ENCODE data around the gene CACNA2D3.

Gene CACNA2D3

GRCh38 chr3:54344601-54345231 lies 222.4 kb downstream of the CACNA2D3 start:
- DNase-seq, result no peak

GRCh38 chr3:54345847-54346375 lies 223.6 kb downstream of the CACNA2D3 start:
- no peak for DNase-seq

DNA sequence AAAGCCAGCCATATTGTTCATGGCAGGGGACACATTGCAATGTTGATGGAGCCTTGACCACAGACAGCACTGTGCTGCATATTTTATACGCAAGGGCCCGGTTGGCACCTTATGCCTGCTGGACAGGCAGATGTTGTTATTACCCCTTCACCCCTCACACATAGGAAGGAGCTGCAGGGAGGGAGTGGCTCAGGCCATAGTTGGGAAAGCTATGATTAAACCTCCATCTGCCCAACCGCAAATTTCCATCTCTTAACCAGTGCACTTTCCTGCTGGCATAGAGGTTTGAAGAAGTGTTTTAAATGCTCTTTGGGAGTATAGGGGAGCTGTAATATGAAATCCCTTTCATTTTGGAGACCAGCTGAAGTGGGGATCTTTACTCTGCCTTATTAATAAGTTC lies 224.7 kb downstream of the CACNA2D3 start:
- peak in 1 of 2 experiments; percentile 40 for DNase-seq

DNA sequence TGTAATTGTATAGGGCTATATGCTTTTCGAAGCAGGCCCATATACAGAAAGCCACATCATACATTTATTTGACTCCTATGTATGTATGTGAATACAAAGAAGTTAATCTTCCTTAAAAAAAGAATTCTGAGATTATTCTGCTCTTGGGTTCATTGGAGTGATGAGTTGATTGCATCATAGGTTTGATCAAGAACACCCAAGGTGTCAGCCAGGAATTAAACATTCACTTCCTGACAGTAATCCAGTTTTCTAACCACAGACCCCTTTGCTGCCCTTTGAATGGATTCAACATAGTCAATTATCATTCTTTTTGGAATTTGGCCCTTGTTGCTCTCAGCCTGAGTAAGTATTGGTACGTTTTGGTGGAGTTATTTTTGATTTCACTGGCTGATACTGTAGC lies 225.6 kb downstream of the CACNA2D3 start:
- no peak for DNase-seq

DNA sequence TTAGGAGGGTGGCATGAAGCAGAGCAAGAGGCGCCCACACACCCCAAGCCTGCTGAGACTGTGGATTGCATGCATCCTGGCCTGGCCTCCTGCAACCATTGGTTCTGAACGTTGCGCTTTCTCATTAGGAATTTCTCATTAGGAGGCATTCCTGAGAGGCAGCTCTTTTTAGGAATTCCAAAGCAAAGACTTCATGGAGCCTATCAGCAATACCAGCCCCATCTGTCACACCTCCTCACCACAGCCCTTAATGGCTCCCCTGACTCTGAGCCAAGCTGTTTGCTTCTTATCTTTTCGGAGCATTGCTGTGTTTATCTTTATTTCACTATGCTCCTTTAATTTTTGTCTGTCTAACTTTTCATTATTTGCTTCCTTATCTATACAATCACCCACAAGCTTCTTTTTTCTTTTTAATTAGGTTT lies 226.9 kb downstream of the CACNA2D3 start:
- no peak for DNase-seq

DNA sequence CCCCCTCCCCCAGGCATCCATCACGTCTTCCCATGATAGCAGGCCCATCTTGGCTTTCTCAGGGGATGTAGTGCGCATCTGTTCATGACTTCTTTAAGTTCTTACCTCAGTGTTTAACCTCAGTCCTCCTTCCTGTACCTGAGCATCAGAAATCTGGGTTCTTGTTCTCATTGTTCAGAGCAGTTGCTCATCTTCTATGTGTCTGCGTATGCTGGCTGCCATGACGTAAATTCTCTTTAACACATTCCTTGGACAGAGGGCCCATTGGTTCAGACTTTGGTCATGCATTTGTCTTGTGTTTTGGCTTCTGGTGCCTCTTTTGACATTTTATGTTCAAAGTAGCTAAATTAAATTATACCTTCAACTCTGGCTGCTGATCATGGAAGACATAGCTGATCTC lies 227.3 kb downstream of the CACNA2D3 start:
- DNase-seq, result no peak

GRCh38 chr3:54353546-54353945 lies 231.2 kb downstream of the CACNA2D3 start:
- DNase-seq, result no peak

DNA sequence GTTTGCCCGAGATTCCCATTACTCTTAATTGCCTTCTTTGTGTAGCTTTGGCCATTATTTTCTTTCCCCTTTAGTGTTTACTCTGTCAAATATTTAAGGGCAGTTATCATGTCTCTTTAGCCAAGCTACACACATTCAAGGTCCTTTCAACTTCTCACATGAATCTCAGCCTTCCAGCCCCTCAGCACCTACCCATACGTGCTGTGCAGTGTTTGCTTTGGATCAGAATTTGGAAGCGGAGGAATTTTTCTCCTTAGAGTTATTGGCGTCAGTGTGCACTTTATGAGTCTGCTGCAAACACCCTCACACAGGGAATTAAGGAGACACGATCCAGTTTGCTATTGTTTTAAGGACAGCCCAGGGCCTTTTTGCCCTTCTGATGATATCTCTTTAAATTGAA lies 231.6 kb downstream of the CACNA2D3 start:
- no peak for DNase-seq

DNA sequence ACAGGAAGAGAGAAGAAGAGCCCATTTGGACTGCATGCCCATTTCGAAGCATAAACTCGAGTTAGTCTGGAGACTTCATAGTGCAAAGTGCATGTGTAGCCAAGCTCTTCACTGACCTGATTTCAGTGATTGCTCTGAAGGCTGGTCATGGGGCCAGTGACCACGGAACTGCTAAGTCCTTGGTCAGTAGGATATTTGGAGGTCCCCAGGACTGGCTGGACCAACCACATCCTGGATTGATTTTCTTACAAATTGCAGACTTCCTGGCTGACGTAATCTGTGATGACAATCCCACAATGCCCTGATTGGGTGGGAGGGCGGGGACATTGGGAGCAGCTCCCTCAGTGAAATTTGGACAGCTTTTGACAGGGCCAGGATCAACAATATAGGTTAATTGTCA lies 233.4 kb downstream of the CACNA2D3 start:
- no peak for DNase-seq

DNA sequence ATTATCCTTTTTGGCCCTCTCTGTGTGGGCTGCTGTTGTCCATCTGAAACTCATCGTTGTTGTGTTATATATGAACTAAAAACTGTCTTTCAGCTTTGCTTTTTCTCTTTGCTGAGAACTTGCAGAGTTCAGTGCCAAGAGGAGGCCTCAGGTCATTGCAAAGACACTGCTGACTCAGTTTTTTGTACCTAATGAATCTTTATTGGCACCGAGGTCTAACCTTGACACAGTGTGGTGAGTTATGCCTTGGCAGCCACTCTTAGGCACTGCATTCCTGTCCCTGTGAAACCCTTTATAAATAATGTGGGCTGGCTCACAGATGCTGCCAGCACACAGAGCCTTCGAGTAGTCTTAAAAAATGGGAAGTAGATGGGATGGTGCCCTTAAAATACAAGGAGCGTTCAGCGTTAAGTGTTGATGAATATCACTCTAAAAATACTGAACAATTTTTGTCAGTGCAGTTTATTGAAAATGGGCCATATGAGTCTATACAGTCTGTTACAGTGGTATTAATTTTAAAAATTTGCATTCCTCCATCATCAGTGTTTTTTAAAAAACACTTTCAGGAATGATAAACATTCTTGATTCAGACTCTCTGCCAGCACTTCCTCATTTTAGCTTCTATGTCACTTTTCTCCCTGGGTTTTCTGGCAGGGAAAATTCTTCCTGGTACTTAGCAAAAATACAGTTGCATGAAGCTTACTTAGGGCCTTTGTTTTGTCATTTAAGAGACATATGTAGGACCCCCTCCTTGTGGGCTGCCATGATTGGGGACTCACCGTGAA lies 234.1 kb downstream of the CACNA2D3 start:
- DNase-seq, result no peak

- no peak for DNase-seq
Measured at GRCh38 chr3:54357301-54357700, 234.9 kb downstream of the CACNA2D3 start.

GRCh38 chr3:54358316-54358715 lies 236.0 kb downstream of the CACNA2D3 start:
- DNase-seq, result no peak

- DNase-seq, result no peak
Measured at GRCh38 chr3:54358969-54359694, 236.8 kb downstream of the CACNA2D3 start.

- DNase-seq, result no peak
Measured at GRCh38 chr3:54360320-54360719, 238.0 kb downstream of the CACNA2D3 start.

- DNase-seq, result no peak
Measured at GRCh38 chr3:54361746-54362283, 239.5 kb downstream of the CACNA2D3 start.

DNA sequence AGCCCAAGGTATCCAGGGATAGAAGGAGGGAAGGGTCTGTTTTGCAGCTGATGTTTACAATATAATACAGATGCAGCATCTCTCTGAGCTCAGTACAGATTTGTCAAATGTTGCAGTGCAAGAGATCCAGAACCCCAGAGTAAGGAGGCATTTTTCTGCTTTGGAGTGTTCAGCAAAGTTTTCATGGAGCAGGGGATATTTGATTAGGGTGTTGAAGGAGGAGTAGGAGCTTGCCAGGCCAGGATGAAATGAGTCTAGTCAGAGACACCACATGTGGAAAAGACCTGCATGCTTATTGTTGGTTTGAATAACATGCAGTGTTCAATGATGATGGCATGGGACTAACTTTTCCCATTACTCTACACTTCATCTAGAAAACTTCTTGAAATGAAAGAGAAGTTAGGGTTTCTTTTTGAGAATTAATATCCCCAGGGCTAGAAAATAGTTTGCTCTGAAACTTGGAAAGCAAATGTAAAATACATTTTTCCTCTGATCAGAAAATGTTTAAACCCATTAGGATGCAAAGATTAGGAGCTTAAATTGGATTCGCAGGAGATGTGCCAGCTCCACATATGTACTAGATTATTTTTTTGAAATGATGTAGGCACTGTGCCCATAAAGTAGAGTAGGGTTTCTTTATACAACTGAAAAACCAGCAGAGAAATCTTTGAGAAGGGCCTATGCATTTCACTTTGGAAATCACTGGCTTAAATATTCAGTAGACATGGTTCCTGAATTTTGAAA lies 243.8 kb downstream of the CACNA2D3 start:
- DNase-seq, result no peak

GRCh38 chr3:54366839-54367238 lies 244.5 kb downstream of the CACNA2D3 start:
- DNase-seq, result no peak

- DNase-seq, result no peak
Measured at GRCh38 chr3:54372232-54372631, 249.9 kb downstream of the CACNA2D3 start.

DNA sequence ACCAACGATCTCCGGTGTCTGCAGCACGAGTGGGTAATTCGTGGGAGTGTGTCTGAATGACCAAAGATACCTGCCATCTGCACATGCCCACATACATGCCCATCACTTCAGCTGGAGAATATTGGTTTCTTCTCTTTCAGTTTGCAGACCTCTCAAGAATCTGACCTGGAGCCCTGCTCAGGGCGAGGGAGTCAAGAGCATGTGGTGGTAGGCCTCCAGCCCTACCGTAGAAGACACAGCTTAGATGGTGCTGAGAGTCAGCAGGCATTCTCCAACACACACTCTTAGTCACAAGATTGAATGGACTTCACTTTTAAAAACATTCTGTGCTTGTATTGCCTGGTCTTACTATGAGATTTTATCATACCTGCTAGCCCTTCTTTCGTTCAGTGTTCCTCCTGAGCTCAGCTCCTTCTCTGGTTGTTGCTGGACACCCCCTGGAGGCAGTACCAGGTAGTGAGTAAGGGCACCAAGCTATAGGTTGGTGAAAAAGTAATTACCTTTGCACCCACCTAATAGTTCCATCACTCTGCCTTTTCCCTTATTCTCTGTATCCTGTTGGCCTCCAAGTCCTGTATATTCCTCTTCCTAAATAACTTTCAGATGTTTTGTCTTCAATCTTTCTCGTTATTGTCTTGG lies 252.0 kb downstream of the CACNA2D3 start:
- no peak for DNase-seq

DNA sequence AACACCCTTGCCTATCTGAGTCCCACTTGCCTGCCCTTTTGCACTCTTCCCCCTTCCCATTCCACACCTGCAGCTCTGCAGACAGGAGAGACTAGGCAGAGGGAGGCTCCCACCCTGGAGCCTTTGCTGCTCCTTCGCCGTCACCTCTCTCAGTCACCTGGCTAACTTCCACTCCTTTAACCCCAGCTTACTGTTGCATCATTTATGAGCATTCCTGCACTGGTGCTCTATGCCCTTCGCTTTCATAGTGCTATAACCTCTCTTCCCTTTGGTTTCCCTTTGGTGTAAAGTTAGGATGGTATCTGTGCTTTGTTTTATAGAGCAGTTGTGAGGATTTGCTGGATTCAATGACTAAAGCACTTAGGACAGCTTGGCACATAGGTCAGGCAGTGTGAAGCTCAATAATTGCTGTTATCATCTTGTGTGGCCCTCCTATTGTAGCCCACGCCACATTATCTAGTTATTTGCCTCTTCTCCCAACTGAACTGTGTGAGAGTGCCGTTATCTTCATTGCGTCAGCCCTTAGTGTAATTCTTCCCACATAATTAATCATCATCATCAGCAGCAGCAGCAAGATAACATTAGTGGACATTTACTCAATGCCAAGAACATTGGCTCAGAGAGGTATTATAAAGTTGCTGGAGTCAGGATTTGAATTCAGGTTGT lies 253.9 kb downstream of the CACNA2D3 start:
- DNase-seq, result no peak

DNA sequence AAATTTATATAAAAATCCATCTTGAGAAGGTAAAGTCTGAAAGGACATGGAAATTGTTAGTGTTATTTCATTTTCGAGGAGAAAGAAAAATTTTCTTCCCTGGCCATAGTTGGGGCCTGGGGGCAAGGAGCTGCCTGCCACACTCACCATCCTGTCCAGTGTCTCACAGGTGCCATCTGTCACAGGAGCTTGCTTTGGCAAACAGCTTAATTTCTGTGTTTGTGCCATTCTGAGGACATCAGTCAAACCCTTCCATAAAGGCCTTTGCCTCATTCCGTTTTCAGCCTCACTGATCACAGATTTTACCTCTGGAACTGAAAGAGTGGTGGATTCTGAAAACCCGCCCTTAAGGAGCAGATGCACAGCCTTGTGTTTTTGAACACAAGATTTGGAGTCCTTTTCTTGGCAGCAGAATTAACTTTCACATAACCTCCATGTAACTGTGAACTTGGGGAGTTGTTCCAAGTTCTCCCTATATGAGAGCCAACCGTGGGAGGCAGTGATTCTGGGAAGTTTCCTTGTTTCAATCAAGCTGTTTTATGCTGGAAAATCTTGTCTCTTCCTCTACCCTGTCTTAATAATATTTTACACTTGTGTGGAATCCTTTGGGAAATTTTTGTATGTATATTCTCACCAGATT lies 254.7 kb downstream of the CACNA2D3 start:
- DNase-seq, result no peak
